Activated T-cell treated with anti-CD3 and anti-CD28 coated beads, Interleukin-2, amount 50 U/mL, for 72 hours (primary cell): ENCODE data around the gene MTMR10. TPM values are rescaled to one million over a fixed set of nuclear protein-coding genes. Genes with fewer than 3 reads are reported as not detected.
A peak's percentile ranks its signal among the peaks of the same experiment; 100 is the strongest.

ENCODE experiments used
- ATAC-seq, 2 donors: fragments of 150-1000 bp; cut with Tn5 transposase; replicated peaks in 1 of 2; 2 replicates each; pipeline ENCODE4 v1.10.0; 2021; ENCODE audit warnings: moderate library complexity in 2 of 2, mild to moderate bottlenecking in 1 of 2
- DNase-seq, 2 donors: peaks; one replicate each; pipeline ENCODE4 v3.0.0; 2021 to 2022; ENCODE audit warnings: mixed read lengths in 1 of 2
- H3K27ac Mint-ChIP-seq: one replicate; pipeline ENCODE4 v1.8.0; 2022; ENCODE audit warnings: mild to moderate bottlenecking, moderate library complexity, mixed read lengths
- H3K27me3 Mint-ChIP-seq: one replicate; pipeline ENCODE4 v1.8.0; 2022; ENCODE audit warnings: low read depth, mixed read lengths
- H3K36me3 Mint-ChIP-seq, 2 donors: one replicate each; pipeline ENCODE4 v1.8.0; 2022; ENCODE audit warnings: mixed read lengths in 2 of 2, mild to moderate bottlenecking in 1 of 2; ENCODE audit not compliant: insufficient read depth in 2 of 2
- H3K4me1 Mint-ChIP-seq: one replicate; pipeline ENCODE4 v1.8.0; 2022; ENCODE audit warnings: low read depth, mixed read lengths
- H3K4me3 Mint-ChIP-seq, 2 donors: one replicate each; pipeline ENCODE4 v1.8.0; 2022; ENCODE audit warnings: mild to moderate bottlenecking in 2 of 2, mixed read lengths in 2 of 2, moderate library complexity in 2 of 2
- H3K9me3 Mint-ChIP-seq, 2 donors: one replicate each; pipeline ENCODE4 v1.8.0; 2022; ENCODE audit warnings: mixed read lengths in 2 of 2
- total RNA-seq, 2 donors: library from RNA; stranded (reverse); gene quantifications; one replicate each; pipeline ENCODE4 v1.2.3, GENCODE V29; 2022

Gene MTMR10
- total RNA-seq, 2 donors from 2014 or later: 22.3 to 24.3 TPM

DNA sequence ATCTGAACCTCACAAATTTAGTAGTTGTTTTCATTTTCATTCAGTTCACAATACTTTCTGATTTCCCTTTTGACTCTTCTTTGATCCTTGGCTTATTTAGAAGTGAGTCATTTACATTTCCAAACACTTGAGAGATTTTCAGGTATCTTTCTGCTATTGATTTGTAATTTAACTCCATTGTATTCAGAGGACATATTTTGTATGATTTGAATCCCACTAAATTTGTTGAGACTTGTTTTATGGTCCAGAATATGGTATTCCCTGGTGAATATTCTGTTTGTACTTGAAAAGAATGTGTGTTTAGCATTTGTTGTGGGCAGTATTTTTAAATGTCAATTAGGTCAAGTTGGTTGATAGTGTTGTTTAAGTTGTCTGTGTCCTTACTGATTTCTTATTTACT, 58.1 kb downstream of the MTMR10 start:
- Mint-ChIP-seq H3K27me3 (no peaks in the 10 kb centered on the region), H3K36me3 (peaks cover 3 to 24% of the 10 kb centered on the region in 2 donors), H3K4me1 (peaks cover 14% of the 10 kb centered on the region), H3K27ac (peak overlapping the region; percentile 92), H3K4me3 (no peak overlapping the region), H3K9me3 (no peaks in the 10 kb centered on the region)
- DNase-seq: no peak
- peak in 1 of 2 donors; percentile 17 for ATAC-seq

- H3K9me3 Mint-ChIP-seq: no peaks in the 10 kb centered on the region
- H3K36me3 Mint-ChIP-seq: peaks cover 3 to 31% of the 10 kb centered on the region in 2 donors
- H3K4me1 Mint-ChIP-seq: peaks cover 14% of the 10 kb centered on the region
- H3K27me3 Mint-ChIP-seq: no peaks in the 10 kb centered on the region
- H3K4me3 Mint-ChIP-seq: no peak overlapping the region
- ATAC-seq (peak in 1 of 2 donors; percentile 29), DNase-seq (no peak)
- no peak overlapping the region for H3K27ac Mint-ChIP-seq
These were observed 61.0 kb downstream of the MTMR10 start for GRCh38 chr15:30930422-30930821.

GRCh38 chr15:30929982-30930381, 61.4 kb downstream of the MTMR10 start:
- H3K36me3 Mint-ChIP-seq: peaks cover 3 to 28% of the 10 kb centered on the region in 2 donors
- peak; percentile 40 to 51 for ATAC-seq

DNA sequence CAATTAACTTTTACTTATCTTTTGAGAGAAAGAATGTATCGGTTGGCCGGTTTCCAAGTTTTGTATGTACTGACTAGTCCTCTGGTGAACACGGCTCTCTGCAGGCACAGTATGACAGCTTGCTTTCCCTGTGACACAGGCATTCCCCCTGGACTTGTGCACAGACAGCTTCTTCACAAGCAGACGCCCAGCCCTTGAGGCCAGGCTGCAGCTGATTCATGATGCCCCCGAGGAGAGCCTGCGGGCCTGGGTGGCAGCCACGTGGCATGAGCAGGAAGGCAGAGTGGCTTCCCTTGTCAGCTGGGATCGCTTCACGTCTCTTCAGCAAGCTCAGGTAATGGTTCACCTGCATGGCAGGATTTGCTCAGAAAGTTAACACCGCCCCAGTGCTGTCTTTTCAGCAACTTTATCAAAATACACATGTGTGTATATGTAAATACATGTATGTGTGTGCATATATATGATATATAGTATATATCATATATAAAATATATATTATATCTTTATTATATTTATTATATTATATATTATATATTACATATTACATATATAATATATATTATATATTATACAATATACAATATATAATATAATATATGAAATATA, 62.3 kb downstream of the MTMR10 start:
- peak in 1 of 2 donors; percentile 28 for ATAC-seq
- peaks cover 3 to 25% of the 10 kb centered on the region in 2 donors for H3K36me3 Mint-ChIP-seq

More at GRCh38 chr15:30929982-30930381, 61.4 kb downstream of the MTMR10 start:
- Mint-ChIP-seq H3K4me3 (no peak overlapping the region), H3K9me3 (no peaks in the 10 kb centered on the region), H3K27ac (no peak overlapping the region), H3K27me3 (no peaks in the 10 kb centered on the region), H3K4me1 (peaks cover 14% of the 10 kb centered on the region)
- no peak for DNase-seq

DNA sequence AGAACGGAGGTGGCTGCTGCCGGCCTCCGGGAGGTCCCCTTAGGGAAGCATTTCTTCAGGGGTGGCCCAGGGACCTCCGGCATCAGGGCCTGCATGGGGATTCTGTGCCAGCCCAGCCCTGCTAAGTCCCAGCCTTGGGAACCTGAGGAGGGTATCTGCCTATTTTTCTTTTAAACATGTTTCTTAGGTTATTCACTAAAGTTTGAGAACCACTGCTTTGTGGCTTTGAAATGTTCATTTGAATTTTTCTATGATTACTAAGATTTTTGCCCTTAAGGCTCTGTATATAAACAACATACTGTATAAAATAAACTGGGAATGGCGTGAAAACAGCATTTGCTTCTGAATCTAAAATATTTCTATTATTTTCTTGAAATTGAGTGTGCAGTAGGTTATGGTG, 63.4 kb downstream of the MTMR10 start:
- peaks cover 4% of the 10 kb centered on the region for H3K4me1 Mint-ChIP-seq
- DNase-seq (no peak), ATAC-seq (no peak)
- no peak overlapping the region for H3K4me3 Mint-ChIP-seq
- peaks cover 3 to 23% of the 10 kb centered on the region in 2 donors for H3K36me3 Mint-ChIP-seq
- no peak overlapping the region for H3K27ac Mint-ChIP-seq
- no peaks in the 10 kb centered on the region for H3K9me3 Mint-ChIP-seq
- H3K27me3 Mint-ChIP-seq: no peaks in the 10 kb centered on the region

More for the DNA sequence above, 62.3 kb downstream of the MTMR10 start:
- no peaks in the 10 kb centered on the region for H3K9me3 Mint-ChIP-seq
- H3K4me1 Mint-ChIP-seq: peaks cover 12% of the 10 kb centered on the region
- H3K27me3 Mint-ChIP-seq: no peaks in the 10 kb centered on the region
- no peak overlapping the region for H3K4me3 Mint-ChIP-seq
- DNase-seq: no peak
- no peak overlapping the region for H3K27ac Mint-ChIP-seq

GRCh38 chr15:30927148-30927761, 64.2 kb downstream of the MTMR10 start:
- no peak overlapping the region for H3K4me3 Mint-ChIP-seq
- no peaks in the 10 kb centered on the region for H3K9me3 Mint-ChIP-seq
- H3K36me3 Mint-ChIP-seq: peaks cover 3 to 20% of the 10 kb centered on the region in 2 donors
- H3K4me1 Mint-ChIP-seq: no peaks in the 10 kb centered on the region
- no peak overlapping the region for H3K27ac Mint-ChIP-seq
- H3K27me3 Mint-ChIP-seq: no peaks in the 10 kb centered on the region
- DNase-seq (no peak), ATAC-seq (no peak)

DNA sequence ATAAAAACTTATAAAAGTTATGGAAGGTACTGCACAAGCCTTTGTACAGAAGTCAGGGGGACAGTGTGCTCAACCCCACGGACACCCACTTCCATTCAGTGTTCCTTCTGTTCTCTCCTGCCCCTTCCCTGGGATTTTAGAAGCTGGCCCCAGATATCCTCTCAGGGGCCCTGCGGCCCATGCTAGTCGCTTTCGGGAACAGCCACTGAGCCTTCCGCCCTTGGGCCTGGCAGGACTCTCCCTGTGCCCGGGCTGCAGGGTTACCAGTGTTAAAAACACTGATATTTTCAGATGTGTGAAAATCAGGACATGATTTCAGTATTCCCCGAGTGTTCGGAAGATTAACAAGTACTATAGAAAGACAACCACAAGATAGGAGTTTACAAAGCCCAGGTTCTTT, 65.3 kb downstream of the MTMR10 start:
- ATAC-seq (no peak), DNase-seq (no peak)
- Mint-ChIP-seq H3K9me3 (no peaks in the 10 kb centered on the region), H3K4me3 (no peak overlapping the region), H3K27ac (peak overlapping the region; percentile 22), H3K36me3 (peaks cover 3 to 18% of the 10 kb centered on the region in 2 donors), H3K4me1 (no peaks in the 10 kb centered on the region), H3K27me3 (no peaks in the 10 kb centered on the region)

- ATAC-seq (no peak), DNase-seq (no peak)
- no peaks in the 10 kb centered on the region for H3K4me1 Mint-ChIP-seq
- no peak overlapping the region for H3K4me3 Mint-ChIP-seq
- peaks cover 3 to 20% of the 10 kb centered on the region in 2 donors for H3K36me3 Mint-ChIP-seq
- no peak overlapping the region for H3K27ac Mint-ChIP-seq
- H3K9me3 Mint-ChIP-seq: no peaks in the 10 kb centered on the region
- H3K27me3 Mint-ChIP-seq: no peaks in the 10 kb centered on the region
These were observed 65.7 kb downstream of the MTMR10 start for GRCh38 chr15:30925686-30926085.

GRCh38 chr15:30924353-30924752, 67.1 kb downstream of the MTMR10 start:
- Mint-ChIP-seq H3K27ac (no peak overlapping the region), H3K9me3 (no peaks in the 10 kb centered on the region), H3K36me3 (peaks cover 3 to 19% of the 10 kb centered on the region in 2 donors), H3K27me3 (no peaks in the 10 kb centered on the region), H3K4me1 (no peaks in the 10 kb centered on the region), H3K4me3 (no peak overlapping the region)
- no peak for ATAC-seq
- DNase-seq: no peak

DNA sequence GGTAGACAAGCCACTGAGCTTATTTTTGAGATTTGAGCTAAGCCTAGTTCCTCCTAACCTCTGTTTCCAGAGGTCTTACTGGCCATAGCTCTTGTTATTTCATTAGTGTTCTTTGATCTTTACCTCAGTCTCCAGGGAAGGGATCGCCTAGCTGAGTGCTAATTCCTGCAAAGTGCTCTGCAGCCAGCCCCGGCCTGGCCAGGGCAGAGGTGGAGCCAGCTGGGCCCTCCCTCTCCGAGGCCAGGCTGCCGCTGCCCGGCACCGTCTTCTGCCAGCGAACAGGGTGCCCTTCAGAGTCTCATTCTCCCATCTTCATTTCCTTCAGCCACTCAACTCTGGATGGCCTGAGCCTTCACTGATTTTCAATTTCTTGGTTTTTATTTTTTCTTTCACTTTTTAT, 68.0 kb downstream of the MTMR10 start:
- H3K9me3 Mint-ChIP-seq: no peaks in the 10 kb centered on the region
- DNase-seq: no peak
- no peaks in the 10 kb centered on the region for H3K27me3 Mint-ChIP-seq
- peaks cover 3 to 16% of the 10 kb centered on the region in 2 donors for H3K36me3 Mint-ChIP-seq
- H3K4me1 Mint-ChIP-seq: no peaks in the 10 kb centered on the region
- H3K27ac Mint-ChIP-seq: peak overlapping the region; percentile 73
- no peak for ATAC-seq
- H3K4me3 Mint-ChIP-seq: no peak overlapping the region

GRCh38 chr15:30922480-30923311, 68.7 kb downstream of the MTMR10 start:
- no peak for DNase-seq
- H3K4me3 Mint-ChIP-seq: no peak overlapping the region
- no peaks in the 10 kb centered on the region for H3K9me3 Mint-ChIP-seq
- H3K36me3 Mint-ChIP-seq: peaks cover 3 to 16% of the 10 kb centered on the region in 2 donors
- ATAC-seq: no peak
- no peaks in the 10 kb centered on the region for H3K27me3 Mint-ChIP-seq
- H3K4me1 Mint-ChIP-seq: no peaks in the 10 kb centered on the region
- H3K27ac Mint-ChIP-seq: no peak overlapping the region

DNA sequence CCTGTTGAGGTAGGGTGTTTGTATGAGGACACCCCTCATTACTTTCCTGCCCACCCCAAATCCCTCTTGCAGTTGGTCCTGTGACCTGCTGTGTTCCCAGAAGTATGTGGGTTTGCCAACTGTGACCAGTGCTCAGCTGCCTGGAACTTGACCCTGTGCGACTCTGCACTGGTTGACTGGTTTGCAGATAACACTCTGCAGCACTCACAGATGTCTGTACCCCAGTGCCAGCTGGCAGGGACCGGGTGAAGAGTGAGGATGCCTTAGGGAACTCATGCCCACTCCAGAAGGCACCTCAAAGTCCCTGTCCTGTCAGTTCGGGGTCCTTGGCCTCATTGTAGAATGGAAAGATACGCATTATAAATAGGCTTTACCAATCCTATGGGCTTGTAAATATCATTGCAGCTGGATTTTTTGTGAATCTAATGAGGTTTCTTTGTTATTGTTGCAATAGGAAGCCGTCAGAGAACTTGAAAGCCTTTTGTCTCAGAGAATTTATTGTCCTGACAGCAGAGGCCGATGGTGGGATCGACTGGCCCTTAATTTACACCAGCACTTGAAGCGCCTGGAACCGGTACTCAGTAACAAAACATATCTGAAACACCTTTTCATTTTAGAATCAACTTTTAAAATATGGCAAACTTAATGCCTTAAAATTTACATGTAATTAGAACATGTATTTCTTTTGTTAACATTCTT, 69.5 kb downstream of the MTMR10 start:
- Mint-ChIP-seq H3K9me3 (no peaks in the 10 kb centered on the region), H3K36me3 (peaks cover 3 to 16% of the 10 kb centered on the region in 2 donors)

DNA sequence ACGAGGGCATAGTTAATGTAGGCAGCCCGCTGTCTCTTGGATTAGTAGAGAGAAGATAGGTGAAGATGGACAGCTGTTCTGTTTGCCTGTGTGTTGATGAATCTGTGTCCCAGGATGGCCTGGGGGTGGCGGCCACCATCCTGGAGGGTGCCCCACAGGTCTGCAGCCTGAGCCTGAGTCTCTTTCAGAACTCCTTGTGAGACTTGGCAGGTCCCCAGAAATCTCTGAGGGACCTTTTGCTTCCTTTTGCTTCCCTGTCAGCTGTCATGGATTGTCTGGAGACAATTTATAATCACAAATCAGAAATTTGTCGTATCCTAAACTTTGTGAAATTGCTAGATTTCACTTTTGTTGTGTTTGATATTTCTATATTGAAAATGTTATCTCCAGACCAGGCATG, 70.3 kb downstream of the MTMR10 start:
- peaks cover 3 to 11% of the 10 kb centered on the region in 2 donors for H3K36me3 Mint-ChIP-seq
- no peaks in the 10 kb centered on the region for H3K4me1 Mint-ChIP-seq
- DNase-seq (no peak), ATAC-seq (no peak)
- no peaks in the 10 kb centered on the region for H3K27me3 Mint-ChIP-seq
- H3K27ac Mint-ChIP-seq: no peak overlapping the region
- H3K4me3 Mint-ChIP-seq: no peak overlapping the region
- no peaks in the 10 kb centered on the region for H3K9me3 Mint-ChIP-seq

More for the DNA sequence above, 69.5 kb downstream of the MTMR10 start:
- H3K27me3 Mint-ChIP-seq: no peaks in the 10 kb centered on the region
- no peak for ATAC-seq
- H3K27ac Mint-ChIP-seq: no peak overlapping the region
- no peak for DNase-seq
- H3K4me1 Mint-ChIP-seq: no peaks in the 10 kb centered on the region
- no peak overlapping the region for H3K4me3 Mint-ChIP-seq
